ENCODE results near the gene CACNA2D3. TPM values are rescaled to one million over a fixed set of nuclear protein-coding genes. Genes with fewer than 3 reads are reported as not detected.
A peak's percentile ranks its signal among the peaks of the same experiment; 100 is the strongest.
"Not testable (repeated sequence)": the region's sequence is repeated elsewhere in the genome, so short reads cannot be mapped to it uniquely, and the experiment has no call there.

CACNA2D3 gene
- total RNA-seq, 2 donors from 2014 or later, result 0.42 to 0.98 TPM

DNA sequence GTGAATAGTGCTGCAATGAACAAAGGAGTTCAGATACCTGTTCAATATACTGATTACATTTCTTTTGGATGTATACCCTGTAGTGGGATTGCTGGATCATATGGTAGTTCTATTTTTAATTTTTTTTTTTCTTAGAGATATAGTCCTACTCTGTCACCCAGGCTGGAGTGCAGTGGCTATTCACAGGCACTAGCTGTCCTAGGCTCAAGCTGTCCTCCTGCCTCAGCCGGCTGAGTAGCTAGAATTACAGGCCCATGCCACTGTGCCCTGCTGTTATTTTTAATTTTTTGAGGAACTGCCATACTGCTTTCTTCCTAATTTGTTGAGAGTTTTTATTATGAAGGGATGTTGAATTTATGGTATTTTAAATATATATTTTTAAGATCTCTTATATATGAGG is 23.0 kb upstream of the CACNA2D3 start:
- no peaks in the 10 kb centered on the region for H3K4me1 ChIP-seq
- no peak overlapping the region for H3K27ac ChIP-seq
- no peak for DNase-seq
- no peak overlapping the region for H3K9ac ChIP-seq (ENCODE audit: low read depth in 2 of 2, low read length in 2 of 2)
- TF ChIP-seq, protein P1, sequence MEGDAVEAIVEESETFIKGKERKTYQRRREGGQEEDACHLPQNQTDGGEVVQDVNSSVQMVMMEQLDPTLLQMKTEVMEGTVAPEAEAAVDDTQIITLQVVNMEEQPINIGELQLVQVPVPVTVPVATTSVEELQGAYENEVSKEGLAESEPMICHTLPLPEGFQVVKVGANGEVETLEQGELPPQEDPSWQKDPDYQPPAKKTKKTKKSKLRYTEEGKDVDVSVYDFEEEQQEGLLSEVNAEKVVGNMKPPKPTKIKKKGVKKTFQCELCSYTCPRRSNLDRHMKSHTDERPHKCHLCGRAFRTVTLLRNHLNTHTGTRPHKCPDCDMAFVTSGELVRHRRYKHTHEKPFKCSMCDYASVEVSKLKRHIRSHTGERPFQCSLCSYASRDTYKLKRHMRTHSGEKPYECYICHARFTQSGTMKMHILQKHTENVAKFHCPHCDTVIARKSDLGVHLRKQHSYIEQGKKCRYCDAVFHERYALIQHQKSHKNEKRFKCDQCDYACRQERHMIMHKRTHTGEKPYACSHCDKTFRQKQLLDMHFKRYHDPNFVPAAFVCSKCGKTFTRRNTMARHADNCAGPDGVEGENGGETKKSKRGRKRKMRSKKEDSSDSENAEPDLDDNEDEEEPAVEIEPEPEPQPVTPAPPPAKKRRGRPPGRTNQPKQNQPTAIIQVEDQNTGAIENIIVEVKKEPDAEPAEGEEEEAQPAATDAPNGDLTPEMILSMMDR (IDR thresholded peaks at IDR 0.05), result no peak
- intact Hi-C loops (cut with DNase I), result no loop called here
- no peak overlapping the region for H3K4me3 ChIP-seq
- H3K36me3 ChIP-seq, result no peaks in the 10 kb centered on the region
- H3K27me3 ChIP-seq, result no peaks in the 10 kb centered on the region
- no peaks in the 10 kb centered on the region for H3K9me3 ChIP-seq

DNA sequence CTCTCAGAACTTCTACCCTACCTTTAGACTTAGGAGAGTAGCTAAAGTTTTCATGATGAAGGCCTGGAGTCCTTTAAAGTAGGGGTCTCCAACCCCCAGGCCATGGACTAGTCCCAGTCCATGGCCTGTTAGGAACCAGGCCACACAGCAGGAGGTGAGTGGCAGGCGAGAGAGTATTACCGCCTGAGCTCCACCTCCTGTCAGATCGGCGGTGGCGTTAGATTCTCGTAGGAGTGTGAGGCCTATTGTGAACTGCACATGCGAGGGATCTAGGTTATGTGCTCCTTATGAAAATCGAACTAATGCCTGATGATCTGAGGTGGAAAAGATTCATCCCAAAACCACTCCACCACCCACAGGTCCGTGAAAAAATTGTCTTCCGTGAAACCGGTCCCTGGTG is 18.3 kb upstream of the CACNA2D3 start:
- H3K36me3 ChIP-seq, result no peaks in the 10 kb centered on the region
- H3K27ac ChIP-seq, result no peak overlapping the region
- no peaks in the 10 kb centered on the region for H3K9me3 ChIP-seq
- H3K4me3 ChIP-seq, result no peak overlapping the region
- H3K9ac ChIP-seq (ENCODE audit: low read depth in 2 of 2, low read length in 2 of 2), result no peak overlapping the region
- H3K4me1 ChIP-seq, result no peaks in the 10 kb centered on the region
- TF ChIP-seq, protein P1 (IDR thresholded peaks at IDR 0.05), result no peak
- no peaks in the 10 kb centered on the region for H3K27me3 ChIP-seq
- no peak for DNase-seq
- intact Hi-C loops (cut with DNase I), result no loop called here

- H3K4me1 ChIP-seq; intact Hi-C loops (cut with DNase I); H3K9me3 ChIP-seq; H3K36me3 ChIP-seq; H3K4me3 ChIP-seq; H3K9ac ChIP-seq (ENCODE audit: low read depth in 2 of 2, low read length in 2 of 2); H3K27ac ChIP-seq; DNase-seq: not testable (repeated sequence)
- H3K27me3 ChIP-seq, result peaks cover 20% of the 10 kb centered on the region
Measured at GRCh38 chr3:54116129-54116528, 6.2 kb upstream of the CACNA2D3 start.

DNA sequence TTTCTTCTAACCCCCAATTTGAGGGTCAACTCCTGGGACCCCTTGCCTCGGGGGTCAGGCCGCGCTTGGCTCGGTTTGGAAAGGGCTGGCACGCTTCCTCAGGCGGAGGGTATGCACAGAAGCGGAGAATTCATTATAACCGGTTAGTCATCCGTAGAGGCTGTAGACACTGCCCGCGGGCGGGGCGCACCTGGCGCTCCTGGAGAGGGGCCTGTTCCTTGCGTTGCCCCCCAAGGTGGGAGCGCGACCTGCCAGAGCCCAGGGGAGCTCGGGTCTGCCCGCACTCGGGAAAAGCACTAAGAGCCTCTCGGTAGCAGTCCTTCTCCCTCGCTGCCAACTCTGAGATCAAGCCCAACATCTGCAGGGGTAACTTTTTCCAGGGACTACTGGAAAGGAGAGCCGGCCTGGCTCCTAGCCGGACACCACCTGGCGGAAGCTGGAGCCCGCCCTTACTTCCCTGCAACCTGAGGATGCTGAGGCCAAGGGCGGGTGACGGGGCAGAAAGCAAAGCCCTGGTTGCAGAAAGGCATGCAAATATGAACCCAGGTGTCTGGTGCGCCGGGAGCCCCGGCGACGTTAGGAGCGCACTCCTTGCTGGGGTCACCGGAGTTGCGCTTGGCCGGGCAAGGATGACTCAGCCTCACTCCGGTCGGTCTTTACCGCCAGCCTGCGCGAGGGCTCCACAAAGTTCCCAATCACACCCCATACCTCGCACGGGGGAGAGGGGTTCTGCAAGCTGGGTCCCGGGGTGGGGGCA is 1.5 kb upstream of the CACNA2D3 start:
- no peaks in the 10 kb centered on the region for H3K36me3 ChIP-seq
- H3K9ac ChIP-seq (ENCODE audit: low read depth in 2 of 2, low read length in 2 of 2), result no peak overlapping the region
- TF ChIP-seq, protein P1 (IDR thresholded peaks at IDR 0.05), result no peak
- peaks cover 50% of the 10 kb centered on the region for H3K27me3 ChIP-seq
- peak overlapping the region; percentile 39 for H3K4me3 ChIP-seq
- no peaks in the 10 kb centered on the region for H3K4me1 ChIP-seq
- H3K27ac ChIP-seq, result no peak overlapping the region
- H3K9me3 ChIP-seq, result no peaks in the 10 kb centered on the region
- no peak for DNase-seq
- intact Hi-C loops (cut with DNase I), result no loop called here

GRCh38 chr3:54121414-54122323 is 683 bp upstream of the CACNA2D3 start:
- TF ChIP-seq, protein P1 (IDR thresholded peaks at IDR 0.05), result no peak
- intact Hi-C loops (cut with DNase I), result no loop called here
- no peaks in the 10 kb centered on the region for H3K36me3 ChIP-seq
- H3K4me3 ChIP-seq, result peak overlapping the region; percentile 39
- H3K4me1 ChIP-seq, result no peaks in the 10 kb centered on the region
- DNase-seq, result no peak
- H3K27me3 ChIP-seq, result peaks cover 50% of the 10 kb centered on the region
- no peaks in the 10 kb centered on the region for H3K9me3 ChIP-seq
- no peak overlapping the region for H3K27ac ChIP-seq
- no peak overlapping the region for H3K9ac ChIP-seq (ENCODE audit: low read depth in 2 of 2, low read length in 2 of 2)

Data from colonic mucosa (tissue), 4 donors.